Loucy (cell line): Measurements from ENCODE around the gene ARHGAP15.

Experiments used
- H2AFZ ChIP-seq: fragments of 200-600 bp; sonication (generic); 2 replicates; pipeline ENCODE4 v1.6.0; 2016; ENCODE audit warnings: antibody characterized with exemption, mild to moderate bottlenecking, low read length, moderate library complexity
- H3F3A ChIP-seq: fragments of 200-600 bp; 2 replicates; pipeline ENCODE4 v1.6.0; 2016; ENCODE audit warnings: antibody characterized with exemption, low read depth, mild to moderate bottlenecking
- H3K27me3 ChIP-seq: fragments of 200-600 bp; sonication (generic); 2 replicates; pipeline ENCODE4 v1.6.1; 2014; ENCODE audit warnings: low read length, mild to moderate bottlenecking; ENCODE audit not compliant: insufficient read depth, poor library complexity, severe bottlenecking
- H3K36me3 ChIP-seq: fragments of 200-600 bp; sonication (generic); 2 replicates; pipeline ENCODE4 v1.6.1; 2016; ENCODE audit warnings: low read length; ENCODE audit not compliant: insufficient read depth
- H3K4me1 ChIP-seq: fragments of 200-600 bp; sonication (generic); 2 replicates; pipeline ENCODE4 v1.5.1; 2014; ENCODE audit warnings: low read length, mild to moderate bottlenecking; ENCODE audit not compliant: insufficient read depth, poor library complexity, severe bottlenecking
- H3K4me2 ChIP-seq: fragments of 200-600 bp; sonication (generic); 2 replicates; pipeline ENCODE4 v1.6.0; 2014; ENCODE audit warnings: antibody characterized with exemption, low read length, low read depth, mild to moderate bottlenecking; ENCODE audit not compliant: poor library complexity, severe bottlenecking
- H3K4me3 ChIP-seq: fragments of 200-600 bp; sonication (generic); 2 replicates; pipeline ENCODE4 v1.5.1; 2014; ENCODE audit warnings: low read length, mild to moderate bottlenecking, mixed read lengths; ENCODE audit not compliant: poor library complexity, severe bottlenecking
- H3K79me2 ChIP-seq: fragments of 200-600 bp; sonication (generic); 2 replicates; pipeline ENCODE4 v1.6.1; 2014; ENCODE audit warnings: low read length; ENCODE audit not compliant: insufficient read depth
- H3K9ac ChIP-seq: fragments of 200-600 bp; sonication (generic); 2 replicates; pipeline ENCODE4 v1.6.0; 2014; ENCODE audit warnings: mild to moderate bottlenecking, low read depth, low read length, moderate library complexity; ENCODE audit not compliant: poor library complexity, severe bottlenecking
- H3K9me2 ChIP-seq: fragments of 200-600 bp; sonication (generic); replicated peaks from 2 replicates; pipeline ENCODE4 v1.6.1; 2016; ENCODE audit warnings: low read depth, low read length, mixed read lengths
- H3K9me3 ChIP-seq: fragments of 200-600 bp; sonication (generic); 2 replicates; pipeline ENCODE4 v1.6.1; 2014; ENCODE audit warnings: mild to moderate bottlenecking, antibody characterized with exemption, low read length, low read depth; ENCODE audit not compliant: insufficient read depth
- H4K20me1 ChIP-seq: fragments of 200-600 bp; sonication (generic); 2 replicates; pipeline ENCODE4 v1.6.0; 2014; ENCODE audit warnings: antibody characterized with exemption, low read length, mild to moderate bottlenecking; ENCODE audit not compliant: insufficient read depth, poor library complexity, severe bottlenecking
- CTCF ChIP-seq: fragments of 200-600 bp; sonication (generic); conservative IDR thresholded peaks from 2 replicates; pipeline ENCODE4 v1.5.1; 2014; ENCODE audit warnings: mild to moderate bottlenecking, antibody characterized with exemption, low read length
- EZH2phosphoT487 ChIP-seq: fragments of 200-600 bp; IDR thresholded peaks from 2 replicates; pipeline ENCODE4 v1.6.1; 2018; ENCODE audit warnings: antibody characterized with exemption, mild to moderate bottlenecking, moderate library complexity, borderline replicate concordance

ARHGAP15 gene

DNA sequence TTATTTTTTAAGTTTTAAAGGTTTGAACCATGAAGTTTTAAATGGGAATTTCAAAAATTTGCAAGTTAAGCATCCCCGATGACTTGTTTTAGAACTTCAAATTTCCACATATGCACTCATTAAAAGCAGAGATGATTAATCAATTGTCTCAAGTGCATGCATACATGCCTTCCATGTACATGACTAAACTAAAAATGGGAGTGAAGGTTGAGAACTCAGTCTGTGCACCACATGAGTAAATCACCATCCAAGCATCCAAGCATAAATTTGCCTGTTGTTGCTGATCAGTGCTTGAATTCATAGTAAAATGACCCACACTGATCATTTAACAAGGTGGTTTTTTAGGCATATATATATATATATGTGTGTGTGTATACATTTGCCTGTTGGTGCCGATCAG lies 249.8 kb downstream of the ARHGAP15 start:
- no peak overlapping the region for H3K9ac ChIP-seq
- H3K9me2 ChIP-seq: no peaks in the 10 kb centered on the region
- peaks cover 3% of the 10 kb centered on the region; the same call in 1 of the 2 replicates for H3K36me3 ChIP-seq
- no peaks in the 10 kb centered on the region for H3F3A ChIP-seq
- H3K4me2 ChIP-seq: no peak overlapping the region
- TF ChIP-seq CTCF (no peak), EZH2phosphoT487 (no peak)
- H2AFZ ChIP-seq: no peak overlapping the region
- H3K27me3 ChIP-seq: no peaks in the 10 kb centered on the region
- no peaks in the 10 kb centered on the region for H3K9me3 ChIP-seq
- peaks cover 17% of the 10 kb centered on the region for H4K20me1 ChIP-seq
- no peaks in the 10 kb centered on the region for H3K4me1 ChIP-seq
- no peak overlapping the region for H3K4me3 ChIP-seq
- H3K79me2 ChIP-seq: 0 out of 2 replicates have a peak, but pooled peaks cover 4% of the 10 kb centered on the region

DNA sequence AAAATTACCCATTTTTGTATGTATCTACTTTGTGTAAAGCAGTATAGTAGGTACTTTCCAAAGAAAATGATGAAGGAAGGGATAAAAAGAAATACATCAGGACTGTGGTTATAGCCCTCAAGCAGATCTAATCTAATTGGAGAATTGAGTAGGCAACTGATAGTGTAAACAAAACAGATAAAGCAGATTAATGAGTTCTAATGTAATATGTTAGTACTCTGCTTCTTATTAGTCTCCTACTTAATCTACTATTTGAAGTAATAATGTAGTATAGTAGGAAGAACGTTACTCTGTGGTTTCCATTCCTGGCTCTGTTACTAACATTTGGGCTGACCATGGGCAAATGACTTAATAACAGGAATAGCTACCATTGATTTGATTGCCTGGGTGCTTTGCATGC lies 250.7 kb downstream of the ARHGAP15 start:
- no peaks in the 10 kb centered on the region for H3K27me3 ChIP-seq
- 0 out of 2 replicates have a peak, but pooled peaks cover 4% of the 10 kb centered on the region for H3K79me2 ChIP-seq
- H3K4me1 ChIP-seq: no peaks in the 10 kb centered on the region
- H3K36me3 ChIP-seq: peaks cover 3% of the 10 kb centered on the region; the same call in 1 of the 2 replicates
- H3K9me2 ChIP-seq: no peaks in the 10 kb centered on the region
- H3K4me3 ChIP-seq: no peak overlapping the region
- no peak overlapping the region for H2AFZ ChIP-seq
- H3F3A ChIP-seq: no peaks in the 10 kb centered on the region
- H3K9me3 ChIP-seq: no peaks in the 10 kb centered on the region
- H3K9ac ChIP-seq: no peak overlapping the region
- no peak overlapping the region for H3K4me2 ChIP-seq
- H4K20me1 ChIP-seq: peaks cover 17% of the 10 kb centered on the region
- no peak for TF ChIP-seq CTCF
- no peak for TF ChIP-seq EZH2phosphoT487

GRCh38 chr2:143382573-143382972 lies 253.4 kb downstream of the ARHGAP15 start:
- Histone ChIP-seq H3K9ac (no peak overlapping the region), H3K4me1 (no peaks in the 10 kb centered on the region), H3F3A (no peaks in the 10 kb centered on the region), H3K4me3 (no peak overlapping the region), H3K9me2 (no peaks in the 10 kb centered on the region), H4K20me1 (peaks cover 17% of the 10 kb centered on the region), H3K36me3 (peaks cover 5% of the 10 kb centered on the region; the same call in 1 of the 2 replicates), H3K4me2 (no peak overlapping the region), H2AFZ (no peak overlapping the region), H3K79me2 (0 out of 2 replicates have a peak, but pooled peaks cover 4% of the 10 kb centered on the region), H3K9me3 (no peaks in the 10 kb centered on the region), H3K27me3 (no peaks in the 10 kb centered on the region)
- no peak for TF ChIP-seq CTCF
- TF ChIP-seq EZH2phosphoT487: no peak
